ENCODE measurements around the gene ICE1. TPM values are rescaled to one million over a fixed set of nuclear protein-coding genes. Genes with fewer than 3 reads are reported as not detected.

ICE1 gene
- total RNA-seq, 1 experiment from 2014 or later = 28.4 TPM

GRCh38 chr5:5537426-5537825 lies 114.9 kb downstream of the ICE1 start:
- no peak for DNase-seq (ENCODE audit: low spot score)

DNA sequence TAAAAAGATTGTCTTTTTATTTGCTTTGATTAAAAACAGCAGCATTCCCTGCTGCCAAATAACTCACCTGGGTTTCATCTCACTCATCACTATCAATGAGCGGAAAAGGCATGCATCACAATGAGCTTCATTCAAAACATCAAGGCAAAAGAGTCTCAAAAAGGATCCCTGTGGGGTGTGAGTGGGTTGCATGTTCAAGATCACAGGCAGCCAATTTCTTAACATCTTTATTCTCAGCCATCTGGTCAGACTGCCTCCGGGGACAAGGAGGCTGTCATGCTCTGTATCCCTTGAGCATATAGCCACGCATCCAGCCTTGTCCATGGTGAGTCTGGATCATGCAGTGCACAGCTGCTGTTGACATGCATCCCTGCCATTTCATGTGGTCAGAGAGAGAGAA lies 117.1 kb downstream of the ICE1 start:
- DNase-seq (ENCODE audit: low spot score) = no peak

Data from A172 (cell line).